SJCRH30 (cell line): Measurements from ENCODE around the gene PTPN18. TPM values are rescaled to one million over a fixed set of nuclear protein-coding genes. Genes with fewer than 3 reads are reported as not detected.

Source experiments
- DNase-seq, 2 experiments: peaks; one replicate each; pipeline ENCODE4 v3.0.0-alpha.2; 2015 to 2020
- H3K27ac ChIP-seq: fragments of 250-450 bp; sonication (Bioruptor Pico); 2 replicates; pipeline ENCODE4 v1.5.1; 2020; ENCODE audit warnings: mild to moderate bottlenecking, moderate library complexity
- H3K27me3 ChIP-seq: fragments of 250-450 bp; sonication (Bioruptor Pico); 2 replicates; pipeline ENCODE4 v1.5.1; 2020; ENCODE audit warnings: mild to moderate bottlenecking, moderate library complexity
- H3K36me3 ChIP-seq: fragments of 250-450 bp; sonication (Bioruptor Pico); 2 replicates; pipeline ENCODE4 v1.5.1; 2020; ENCODE audit warnings: mild to moderate bottlenecking, moderate library complexity
- H3K4me1 ChIP-seq: fragments of 250-450 bp; sonication (Bioruptor Pico); 2 replicates; pipeline ENCODE4 v1.5.1; 2020; ENCODE audit warnings: mild to moderate bottlenecking, moderate library complexity
- H3K4me3 ChIP-seq: fragments of 250-450 bp; sonication (Bioruptor Pico); 2 replicates; pipeline ENCODE4 v1.5.1; 2020; ENCODE audit warnings: mild to moderate bottlenecking, moderate library complexity
- H3K9me3 ChIP-seq: fragments of 250-450 bp; sonication (Bioruptor Pico); replicated peaks from 2 replicates; pipeline ENCODE4 v1.5.1; 2020; ENCODE audit warnings: mild to moderate bottlenecking, moderate library complexity
- total RNA-seq: library from RNA; depleted of rRNA; stranded (reverse); fragments of >200 nt; shearing (Covaris generic); gene quantifications from 2 replicates; pipeline ENCODE4 v1.2.3, GENCODE V29; 2014

Gene PTPN18
- total RNA-seq, 1 experiment from 2014 or later, result 18.6 TPM

- no peaks in the 10 kb centered on the region for H3K4me1 ChIP-seq
- H3K27ac ChIP-seq, result no peak overlapping the region
- H3K9me3 ChIP-seq, result no peaks in the 10 kb centered on the region
- no peaks in the 10 kb centered on the region for H3K27me3 ChIP-seq
- H3K4me3 ChIP-seq, result no peak overlapping the region
- DNase-seq, result no peak
- H3K36me3 ChIP-seq, result no peaks in the 10 kb centered on the region
These were observed 22.5 kb downstream of the PTPN18 start for GRCh38 chr2:130378206-130378897.

GRCh38 chr2:130378898-130379214, 23.0 kb downstream of the PTPN18 start:
- H3K9me3 ChIP-seq, result no peaks in the 10 kb centered on the region
- no peaks in the 10 kb centered on the region for H3K27me3 ChIP-seq
- no peaks in the 10 kb centered on the region for H3K4me1 ChIP-seq
- H3K36me3 ChIP-seq, result no peaks in the 10 kb centered on the region
- H3K4me3 ChIP-seq, result no peak overlapping the region
- no peak for DNase-seq
- H3K27ac ChIP-seq, result no peak overlapping the region

GRCh38 chr2:130380096-130380934, 24.5 kb downstream of the PTPN18 start:
- no peaks in the 10 kb centered on the region for H3K9me3 ChIP-seq
- no peak for DNase-seq

GRCh38 chr2:130381145-130381544, 25.3 kb downstream of the PTPN18 start:
- no peak for DNase-seq
- H3K27ac ChIP-seq, result no peak overlapping the region

More at GRCh38 chr2:130380096-130380934, 24.5 kb downstream of the PTPN18 start:
- no peaks in the 10 kb centered on the region for H3K27me3 ChIP-seq
- H3K36me3 ChIP-seq, result no peaks in the 10 kb centered on the region
- no peak overlapping the region for H3K27ac ChIP-seq
- H3K4me3 ChIP-seq, result no peak overlapping the region
- H3K4me1 ChIP-seq, result no peaks in the 10 kb centered on the region

GRCh38 chr2:130381619-130382018, 25.8 kb downstream of the PTPN18 start:
- Histone ChIP-seq H3K4me1 (no peaks in the 10 kb centered on the region), H3K9me3 (no peaks in the 10 kb centered on the region), H3K4me3 (no peak overlapping the region), H3K36me3 (no peaks in the 10 kb centered on the region), H3K27ac (no peak overlapping the region), H3K27me3 (no peaks in the 10 kb centered on the region)
- DNase-seq, result no peak

More at GRCh38 chr2:130381145-130381544, 25.3 kb downstream of the PTPN18 start:
- Histone ChIP-seq H3K4me3 (no peak overlapping the region), H3K4me1 (no peaks in the 10 kb centered on the region), H3K9me3 (no peaks in the 10 kb centered on the region), H3K27me3 (no peaks in the 10 kb centered on the region), H3K36me3 (no peaks in the 10 kb centered on the region)

GRCh38 chr2:130382313-130382917, 26.6 kb downstream of the PTPN18 start:
- no peak overlapping the region for H3K4me3 ChIP-seq
- no peak for DNase-seq

GRCh38 chr2:130385709-130386108, 29.9 kb downstream of the PTPN18 start:
- H3K27ac ChIP-seq, result no peak overlapping the region
- H3K36me3 ChIP-seq, result no peaks in the 10 kb centered on the region
- H3K9me3 ChIP-seq, result no peaks in the 10 kb centered on the region
- no peaks in the 10 kb centered on the region for H3K27me3 ChIP-seq
- H3K4me1 ChIP-seq, result no peaks in the 10 kb centered on the region
- no peak for DNase-seq
- H3K4me3 ChIP-seq, result no peak overlapping the region

More at GRCh38 chr2:130382313-130382917, 26.6 kb downstream of the PTPN18 start:
- H3K4me1 ChIP-seq, result no peaks in the 10 kb centered on the region
- H3K36me3 ChIP-seq, result no peaks in the 10 kb centered on the region
- no peak overlapping the region for H3K27ac ChIP-seq
- no peaks in the 10 kb centered on the region for H3K27me3 ChIP-seq
- no peaks in the 10 kb centered on the region for H3K9me3 ChIP-seq

- Histone ChIP-seq H3K36me3 (no peaks in the 10 kb centered on the region), H3K4me3 (no peak overlapping the region), H3K4me1 (no peaks in the 10 kb centered on the region), H3K9me3 (no peaks in the 10 kb centered on the region), H3K27ac (no peak overlapping the region), H3K27me3 (no peaks in the 10 kb centered on the region)
- no peak for DNase-seq
These were observed 31.2 kb downstream of the PTPN18 start for GRCh38 chr2:130387071-130387400.

GRCh38 chr2:130387804-130388203, 31.9 kb downstream of the PTPN18 start:
- Histone ChIP-seq H3K27me3 (no peaks in the 10 kb centered on the region), H3K4me1 (no peaks in the 10 kb centered on the region), H3K27ac (no peak overlapping the region), H3K36me3 (no peaks in the 10 kb centered on the region), H3K9me3 (no peaks in the 10 kb centered on the region), H3K4me3 (no peak overlapping the region)
- no peak for DNase-seq

- H3K4me3 ChIP-seq, result no peak overlapping the region
- no peaks in the 10 kb centered on the region for H3K9me3 ChIP-seq
- H3K36me3 ChIP-seq, result no peaks in the 10 kb centered on the region
- H3K27me3 ChIP-seq, result no peaks in the 10 kb centered on the region
- DNase-seq, result no peak
- no peaks in the 10 kb centered on the region for H3K4me1 ChIP-seq
- no peak overlapping the region for H3K27ac ChIP-seq
These were observed 32.5 kb downstream of the PTPN18 start for GRCh38 chr2:130388221-130388907.

- Histone ChIP-seq H3K27ac (no peak overlapping the region), H3K27me3 (no peaks in the 10 kb centered on the region), H3K4me1 (no peaks in the 10 kb centered on the region), H3K36me3 (no peaks in the 10 kb centered on the region), H3K9me3 (no peaks in the 10 kb centered on the region), H3K4me3 (no peak overlapping the region)
- no peak for DNase-seq
These were observed 33.5 kb downstream of the PTPN18 start for GRCh38 chr2:130389358-130389757.

GRCh38 chr2:130389783-130390182, 33.9 kb downstream of the PTPN18 start:
- DNase-seq, result no peak
- no peak overlapping the region for H3K4me3 ChIP-seq
- H3K27ac ChIP-seq, result no peak overlapping the region
- no peaks in the 10 kb centered on the region for H3K9me3 ChIP-seq
- no peaks in the 10 kb centered on the region for H3K36me3 ChIP-seq
- no peaks in the 10 kb centered on the region for H3K27me3 ChIP-seq
- no peaks in the 10 kb centered on the region for H3K4me1 ChIP-seq

GRCh38 chr2:130390460-130391057, 34.7 kb downstream of the PTPN18 start:
- no peaks in the 10 kb centered on the region for H3K36me3 ChIP-seq
- peak in 1 of 2 experiments; percentile 20 for DNase-seq
- no peak overlapping the region for H3K27ac ChIP-seq
- no peaks in the 10 kb centered on the region for H3K27me3 ChIP-seq
- H3K4me3 ChIP-seq, result peak overlapping the region; percentile 71
- H3K9me3 ChIP-seq, result no peaks in the 10 kb centered on the region
- no peaks in the 10 kb centered on the region for H3K4me1 ChIP-seq

GRCh38 chr2:130391058-130391871, 35.4 kb downstream of the PTPN18 start:
- peak overlapping the region; percentile 71 for H3K4me3 ChIP-seq
- H3K9me3 ChIP-seq, result no peaks in the 10 kb centered on the region
- H3K36me3 ChIP-seq, result no peaks in the 10 kb centered on the region
- H3K27me3 ChIP-seq, result no peaks in the 10 kb centered on the region
- peak overlapping the region; percentile 30; the same call in 1 of the 2 replicates for H3K27ac ChIP-seq
- DNase-seq, result peak; percentile 74 to 75
- H3K4me1 ChIP-seq, result no peaks in the 10 kb centered on the region
